KMS-11 (cell line): ENCODE data around the gene SLC1A2.

Source experiments
- H2AFZ ChIP-seq: fragments of 200-600 bp; sonication (generic); 2 replicates; pipeline ENCODE4 v1.6.1; 2016; ENCODE audit warnings: antibody characterized with exemption, mixed run types, low read depth
- H3K27ac ChIP-seq: fragments of 200-600 bp; sonication (generic); 2 replicates; pipeline ENCODE4 v1.6.1; 2016; ENCODE audit warnings: mild to moderate bottlenecking, mixed run types
- H3K27me3 ChIP-seq: fragments of 200-600 bp; sonication (generic); 2 replicates; pipeline ENCODE4 v1.6.1; 2017; ENCODE audit warnings: mild to moderate bottlenecking, low read depth, mixed run types, moderate library complexity; ENCODE audit not compliant: insufficient read depth
- H3K36me3 ChIP-seq: fragments of 200-600 bp; sonication (generic); 2 replicates; pipeline ENCODE4 v1.6.1; 2017; ENCODE audit warnings: mild to moderate bottlenecking, mixed run types; ENCODE audit not compliant: insufficient read depth
- H3K4me1 ChIP-seq: fragments of 200-600 bp; sonication (generic); 2 replicates; pipeline ENCODE4 v1.6.1; 2016; ENCODE audit warnings: mild to moderate bottlenecking, low read depth, mixed run types; ENCODE audit not compliant: poor library complexity, severe bottlenecking
- H3K4me2 ChIP-seq: fragments of 200-600 bp; sonication (generic); 2 replicates; pipeline ENCODE4 v1.7.0; 2016; ENCODE audit warnings: mild to moderate bottlenecking, mixed run types
- H3K4me3 ChIP-seq: fragments of 200-600 bp; sonication (generic); IDR thresholded peaks from 2 replicates; pipeline ENCODE4 v1.6.1; 2017; ENCODE audit warnings: low read depth, low read length, mixed read lengths; ENCODE audit not compliant: insufficient read depth
- H3K79me2 ChIP-seq: fragments of 200-600 bp; sonication (generic); 2 replicates; pipeline ENCODE4 v1.6.1; 2016; ENCODE audit warnings: low read depth, mixed run types; ENCODE audit not compliant: insufficient read depth
- H3K9ac ChIP-seq: fragments of 200-600 bp; sonication (generic); 2 replicates; pipeline ENCODE4 v1.6.1; 2016; ENCODE audit warnings: mild to moderate bottlenecking, mixed run types
- H4K20me1 ChIP-seq: fragments of 200-600 bp; sonication (generic); 2 replicates; pipeline ENCODE4 v1.6.1; 2016; ENCODE audit warnings: mild to moderate bottlenecking, mixed run types; ENCODE audit not compliant: insufficient read depth
- TF ChIP-seq, protein P1 (sequence below): fragments of 200-600 bp; sonication (generic); conservative IDR thresholded peaks from 2 replicates; pipeline ENCODE4 v1.6.1; 2017; ENCODE audit warnings: low read depth, mild to moderate bottlenecking, antibody characterized with exemption, low read length, moderate library complexity, mixed read lengths

The SLC1A2 gene

DNA sequence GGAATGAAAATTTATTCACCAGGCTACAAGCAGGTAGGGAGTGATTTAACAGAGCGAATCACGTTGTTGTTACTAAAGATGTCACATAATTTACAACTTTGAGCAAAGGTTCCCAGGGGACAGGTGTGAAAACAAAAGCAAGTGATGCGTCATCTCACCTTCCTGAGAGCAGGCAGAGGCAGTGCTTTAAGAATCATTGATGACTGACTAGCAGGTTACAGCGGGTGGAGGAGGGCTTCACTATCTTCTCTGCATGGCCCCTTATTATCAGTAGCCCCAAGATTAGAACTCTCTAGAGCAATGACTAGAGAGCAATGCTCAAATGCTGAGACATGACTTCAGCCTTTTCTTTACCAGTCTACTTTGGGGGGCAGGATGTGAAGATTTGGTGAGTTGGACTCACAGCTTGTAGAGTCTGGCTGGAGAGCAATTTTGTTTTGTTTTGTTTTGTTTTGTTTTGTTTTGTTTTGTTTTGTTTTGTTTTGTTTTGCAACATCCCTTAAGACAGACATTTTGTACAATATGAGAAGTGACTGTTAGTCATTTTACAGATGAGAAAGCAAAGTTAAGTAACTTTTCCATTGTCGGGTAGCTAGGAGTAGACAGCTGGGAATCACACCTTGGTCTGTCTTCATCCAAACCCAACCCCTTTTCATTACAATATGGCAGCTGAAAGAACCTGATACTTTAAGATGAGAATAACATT is 84.8 kb downstream of the SLC1A2 start:
- no peak overlapping the region for H2AFZ ChIP-seq
- no peak overlapping the region for H3K27ac ChIP-seq
- no peaks in the 10 kb centered on the region for H3K36me3 ChIP-seq
- no peaks in the 10 kb centered on the region for H4K20me1 ChIP-seq
- no peaks in the 10 kb centered on the region for H3K27me3 ChIP-seq
- H3K4me2 ChIP-seq: no peak overlapping the region
- TF ChIP-seq, protein P1, sequence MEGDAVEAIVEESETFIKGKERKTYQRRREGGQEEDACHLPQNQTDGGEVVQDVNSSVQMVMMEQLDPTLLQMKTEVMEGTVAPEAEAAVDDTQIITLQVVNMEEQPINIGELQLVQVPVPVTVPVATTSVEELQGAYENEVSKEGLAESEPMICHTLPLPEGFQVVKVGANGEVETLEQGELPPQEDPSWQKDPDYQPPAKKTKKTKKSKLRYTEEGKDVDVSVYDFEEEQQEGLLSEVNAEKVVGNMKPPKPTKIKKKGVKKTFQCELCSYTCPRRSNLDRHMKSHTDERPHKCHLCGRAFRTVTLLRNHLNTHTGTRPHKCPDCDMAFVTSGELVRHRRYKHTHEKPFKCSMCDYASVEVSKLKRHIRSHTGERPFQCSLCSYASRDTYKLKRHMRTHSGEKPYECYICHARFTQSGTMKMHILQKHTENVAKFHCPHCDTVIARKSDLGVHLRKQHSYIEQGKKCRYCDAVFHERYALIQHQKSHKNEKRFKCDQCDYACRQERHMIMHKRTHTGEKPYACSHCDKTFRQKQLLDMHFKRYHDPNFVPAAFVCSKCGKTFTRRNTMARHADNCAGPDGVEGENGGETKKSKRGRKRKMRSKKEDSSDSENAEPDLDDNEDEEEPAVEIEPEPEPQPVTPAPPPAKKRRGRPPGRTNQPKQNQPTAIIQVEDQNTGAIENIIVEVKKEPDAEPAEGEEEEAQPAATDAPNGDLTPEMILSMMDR: no peak
- no peak overlapping the region for H3K9ac ChIP-seq
- H3K4me3 ChIP-seq: no peak overlapping the region
- no peaks in the 10 kb centered on the region for H3K79me2 ChIP-seq
- H3K4me1 ChIP-seq: no peaks in the 10 kb centered on the region

DNA sequence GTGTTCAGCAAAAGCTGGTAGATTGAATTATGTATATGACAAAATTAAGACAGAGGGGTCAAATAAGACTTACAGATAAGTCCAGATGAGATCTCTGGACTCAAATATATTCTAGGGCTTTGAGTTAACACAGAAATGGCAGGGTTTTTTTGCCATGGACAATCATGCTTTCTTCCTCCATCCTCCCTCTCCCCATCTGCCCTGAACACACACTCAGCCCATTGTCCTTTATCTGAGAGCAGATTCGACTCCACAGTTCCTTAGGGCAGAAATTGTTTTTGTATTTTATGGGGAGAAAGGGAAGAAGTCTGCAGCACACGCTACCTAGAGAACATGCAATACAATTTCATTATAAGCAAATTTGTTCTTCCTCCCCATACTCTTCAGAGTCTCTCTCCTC is 86.8 kb downstream of the SLC1A2 start:
- no peaks in the 10 kb centered on the region for H3K79me2 ChIP-seq
- H3K4me3 ChIP-seq: no peak overlapping the region
- no peak overlapping the region for H3K4me2 ChIP-seq
- TF ChIP-seq, protein P1: no peak
- no peaks in the 10 kb centered on the region for H3K4me1 ChIP-seq
- H3K9ac ChIP-seq: no peak overlapping the region
- no peaks in the 10 kb centered on the region for H3K36me3 ChIP-seq
- H2AFZ ChIP-seq: no peak overlapping the region
- no peak overlapping the region for H3K27ac ChIP-seq
- no peaks in the 10 kb centered on the region for H4K20me1 ChIP-seq
- H3K27me3 ChIP-seq: no peaks in the 10 kb centered on the region

DNA sequence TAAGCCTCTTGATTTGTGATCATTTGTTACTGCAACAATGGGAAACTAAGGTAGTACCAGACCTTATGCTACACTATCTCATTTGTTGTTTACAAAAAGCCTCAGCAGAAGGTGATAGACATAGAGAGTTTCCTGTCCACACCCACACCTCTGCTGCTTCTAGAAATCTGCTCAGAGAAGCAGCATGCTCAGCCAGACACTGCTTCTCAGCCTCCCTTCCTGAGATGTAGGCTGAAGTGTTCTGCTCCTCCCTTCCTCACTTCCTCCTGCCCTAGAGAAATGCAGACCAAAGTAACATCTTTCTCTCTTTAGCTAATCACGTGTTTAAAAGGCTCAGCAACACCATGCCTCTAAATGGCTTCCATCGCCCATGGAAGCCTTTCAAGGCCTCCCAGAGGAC is 88.4 kb downstream of the SLC1A2 start:
- Histone ChIP-seq H3K4me1 (no peaks in the 10 kb centered on the region), H2AFZ (no peak overlapping the region), H3K27me3 (no peaks in the 10 kb centered on the region), H4K20me1 (no peaks in the 10 kb centered on the region), H3K4me2 (no peak overlapping the region), H3K79me2 (no peaks in the 10 kb centered on the region), H3K9ac (no peak overlapping the region), H3K4me3 (no peak overlapping the region), H3K36me3 (no peaks in the 10 kb centered on the region), H3K27ac (no peak overlapping the region)
- TF ChIP-seq, protein P1: no peak

DNA sequence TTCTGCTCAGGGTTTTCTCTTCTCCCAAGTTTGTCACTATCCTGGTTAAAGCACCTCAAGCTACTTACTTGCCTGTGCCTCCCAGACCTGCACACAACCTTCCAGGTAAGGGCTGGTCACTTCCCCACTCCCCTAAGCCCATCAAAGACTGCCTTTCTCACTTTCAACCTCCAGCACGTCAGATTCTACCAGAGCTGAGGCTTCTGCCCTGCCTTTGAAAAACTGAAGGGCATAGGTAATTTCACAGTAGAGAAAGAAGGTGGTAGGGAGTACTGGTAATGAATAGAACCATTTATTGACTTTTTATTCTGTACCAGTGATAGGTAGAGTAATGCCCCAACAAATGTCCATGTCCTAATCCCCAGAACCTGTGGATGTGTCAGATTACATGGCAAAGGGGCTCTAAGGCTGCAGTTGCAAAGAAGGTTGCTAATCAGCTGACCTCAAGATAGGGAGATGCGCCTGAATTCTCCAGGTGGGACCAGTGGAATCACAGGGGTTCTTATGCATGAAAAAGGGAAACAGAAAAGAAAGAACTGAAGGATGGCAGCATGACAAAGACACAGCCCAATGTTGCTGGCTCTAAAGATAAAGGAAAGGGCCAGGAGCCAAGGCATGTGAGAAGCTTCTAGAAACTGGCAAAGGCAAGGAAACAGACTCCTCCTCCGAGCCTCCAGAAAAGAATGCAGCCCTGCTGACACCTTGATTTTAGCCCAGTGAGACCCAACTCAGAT is 89.0 kb downstream of the SLC1A2 start:
- no peak overlapping the region for H3K4me3 ChIP-seq
- no peak overlapping the region for H3K9ac ChIP-seq
- no peaks in the 10 kb centered on the region for H3K4me1 ChIP-seq
- no peaks in the 10 kb centered on the region for H4K20me1 ChIP-seq
- no peaks in the 10 kb centered on the region for H3K36me3 ChIP-seq
- TF ChIP-seq, protein P1: no peak
- H3K79me2 ChIP-seq: no peaks in the 10 kb centered on the region
- H3K27ac ChIP-seq: no peak overlapping the region
- H3K4me2 ChIP-seq: no peak overlapping the region
- no peak overlapping the region for H2AFZ ChIP-seq
- no peaks in the 10 kb centered on the region for H3K27me3 ChIP-seq
